ENCODE measurements around the gene BMAL1. TPM values are rescaled to one million over a fixed set of nuclear protein-coding genes. Genes with fewer than 3 reads are reported as not detected.
A peak's percentile ranks its signal among the peaks of the same experiment; 100 is the strongest.
"Not testable (repeated sequence)": the region's sequence is repeated elsewhere in the genome, so short reads cannot be mapped to it uniquely, and the experiment has no call there.

Gene BMAL1
- polyA plus RNA-seq, 6 donors from 2014 or later: 3.7 to 6.5 (median 4.6) TPM

GRCh38 chr11:13427440-13427839, 149.8 kb downstream of the BMAL1 start:
- Mint-ChIP-seq H3K4me3 (no peak overlapping the region), H3K27me3 (no peaks in the 10 kb centered on the region), H3K9me3 (peaks cover 0 to 62% (median 51%) of the 10 kb centered on the region in 7 donors), H3K4me1 (peaks cover 24 to 28% (median 24%) of the 10 kb centered on the region in 3 donors), H3K36me3 (peaks cover 40 to 44% of the 10 kb centered on the region in 2 donors), H3K27ac (no peak overlapping the region)
- ATAC-seq (ENCODE audit: low read depth in 2 of 2) (no peak), DNase-seq (no peak)

- H3K4me3 Mint-ChIP-seq: no peak overlapping the region
- H3K27ac Mint-ChIP-seq: no peak overlapping the region
- H3K27me3 Mint-ChIP-seq: no peaks in the 10 kb centered on the region
- H3K4me1 Mint-ChIP-seq: peaks cover 21 to 27% (median 23%) of the 10 kb centered on the region in 3 donors
- peaks cover 0 to 62% (median 51%) of the 10 kb centered on the region in 7 donors for H3K9me3 Mint-ChIP-seq
- peaks cover 38 to 44% of the 10 kb centered on the region in 2 donors for H3K36me3 Mint-ChIP-seq
- ATAC-seq (ENCODE audit: low read depth in 2 of 2): no peak
- no peak for DNase-seq
These were observed 151.7 kb downstream of the BMAL1 start for GRCh38 chr11:13429288-13429687.

- no peaks in the 10 kb centered on the region for H3K27me3 Mint-ChIP-seq
- no peak overlapping the region for H3K27ac Mint-ChIP-seq
- no peak for ATAC-seq (ENCODE audit: low read depth in 2 of 2)
- H3K4me3 Mint-ChIP-seq: peak overlapping the region in 1 of 8 donors; percentile 30
- peaks cover 0 to 58% (median 49%) of the 10 kb centered on the region in 7 donors for H3K9me3 Mint-ChIP-seq
- peaks cover 20 to 27% (median 23%) of the 10 kb centered on the region in 3 donors for H3K4me1 Mint-ChIP-seq
- no peak for DNase-seq
- H3K36me3 Mint-ChIP-seq: peaks cover 33 to 43% of the 10 kb centered on the region in 2 donors
These were observed 152.2 kb downstream of the BMAL1 start for GRCh38 chr11:13429836-13430235.

- Mint-ChIP-seq H3K9me3 (peaks cover 0 to 32% (median 20%) of the 10 kb centered on the region in 7 donors), H3K4me3 (no peak overlapping the region), H3K27ac (no peak overlapping the region), H3K36me3 (peaks cover 14 to 23% of the 10 kb centered on the region in 2 donors), H3K4me1 (peaks cover 27 to 35% (median 33%) of the 10 kb centered on the region in 3 donors), H3K27me3 (no peaks in the 10 kb centered on the region)
- DNase-seq: no peak
- no peak for ATAC-seq (ENCODE audit: low read depth in 2 of 2)
These were observed 155.8 kb downstream of the BMAL1 start for GRCh38 chr11:13433437-13433836.

GRCh38 chr11:13434247-13435205, 156.9 kb downstream of the BMAL1 start:
- ATAC-seq (ENCODE audit: low read depth in 2 of 2): no peak
- Mint-ChIP-seq H3K9me3 (peaks cover 0 to 23% (median 10%) of the 10 kb centered on the region in 7 donors), H3K27me3 (no peaks in the 10 kb centered on the region), H3K4me1 (peaks cover 27 to 35% (median 34%) of the 10 kb centered on the region in 3 donors), H3K27ac (peak overlapping the region in 3 of 6 donors; percentile 15 to 65 (median 39)), H3K4me3 (no peak overlapping the region), H3K36me3 (peaks cover 8 to 19% of the 10 kb centered on the region in 2 donors)
- no peak for DNase-seq

GRCh38 chr11:13436836-13437235, 159.2 kb downstream of the BMAL1 start:
- peaks cover 27 to 37% (median 34%) of the 10 kb centered on the region in 3 donors for H3K4me1 Mint-ChIP-seq
- ATAC-seq (ENCODE audit: low read depth in 2 of 2): not testable (repeated sequence)
- peaks cover 6 to 13% of the 10 kb centered on the region in 2 donors for H3K36me3 Mint-ChIP-seq

More at GRCh38 chr11:13436836-13437235, 159.2 kb downstream of the BMAL1 start:
- not testable (repeated sequence) for H3K27me3 Mint-ChIP-seq, H3K27ac Mint-ChIP-seq, DNase-seq, H3K4me3 Mint-ChIP-seq, H3K9me3 Mint-ChIP-seq

Other genes starting within 250 kb of the BMAL1 start
- 10 to 100 TPM in 5 of 6 donors, 1 to 10 TPM in 1; 7.4 to 17.8 (median 12.6) TPM for gene BTBD10, start 185.4 kb downstream of the BMAL1 start, polyA plus RNA-seq (ENCODE audit: low read depth in 6 of 6)
- gene PTH, start 218.2 kb downstream of the BMAL1 start, polyA plus RNA-seq (ENCODE audit: low read depth in 6 of 6): not detected

Measured in naive B cell (primary cell).